Body of pancreas (tissue), 4 donors: ENCODE results near the gene UBQLN4.

ENCODE experiments used
- CTCF ChIP-seq, 7 experiments: fragments of 450-650 bp in 4 of 7; fragments of 200-600 bp in 3 of 7; sonication (generic) in 3 of 7; IDR thresholded peaks; one replicate each; pipeline ENCODE4 v1.5.1; 2016 to 2019; ENCODE audit warnings: antibody characterized with exemption in 7 of 7
- POLR2A ChIP-seq, 3 donors: fragments of 450-650 bp; IDR thresholded peaks; one replicate each; pipeline ENCODE4 v1.6.1; 2016; ENCODE audit warnings: antibody characterized with exemption in 3 of 3, mild to moderate bottlenecking in 2 of 3

DNA sequence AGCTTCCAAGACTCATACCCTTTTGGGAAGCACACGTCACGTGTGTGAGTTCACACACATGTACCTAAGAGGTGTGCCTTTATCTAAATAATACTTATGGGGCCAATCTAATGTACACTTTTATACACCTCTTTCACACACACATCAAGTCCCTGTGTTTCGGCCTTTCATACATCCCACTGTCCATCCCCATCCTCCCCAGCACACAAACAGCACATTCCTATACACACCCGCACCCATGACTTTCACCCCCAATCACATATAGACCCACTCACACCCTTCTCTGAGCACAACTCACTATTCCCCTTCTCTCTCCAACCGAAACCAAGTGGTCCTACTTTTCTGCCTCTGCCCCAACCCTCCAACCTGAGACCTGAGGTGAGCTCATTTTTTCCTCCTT, 25.1 kb upstream of the UBQLN4 start:
- TF ChIP-seq POLR2A (IDR thresholded peaks at IDR 0.05) (no peak), CTCF (IDR thresholded peaks at IDR 0.05) (no peak)
